ENCODE measurements around the gene PYDC1.
"Not testable (repeated sequence)": the region's sequence is repeated elsewhere in the genome, so short reads cannot be mapped to it uniquely, and the experiment has no call there.

The PYDC1 gene

DNA sequence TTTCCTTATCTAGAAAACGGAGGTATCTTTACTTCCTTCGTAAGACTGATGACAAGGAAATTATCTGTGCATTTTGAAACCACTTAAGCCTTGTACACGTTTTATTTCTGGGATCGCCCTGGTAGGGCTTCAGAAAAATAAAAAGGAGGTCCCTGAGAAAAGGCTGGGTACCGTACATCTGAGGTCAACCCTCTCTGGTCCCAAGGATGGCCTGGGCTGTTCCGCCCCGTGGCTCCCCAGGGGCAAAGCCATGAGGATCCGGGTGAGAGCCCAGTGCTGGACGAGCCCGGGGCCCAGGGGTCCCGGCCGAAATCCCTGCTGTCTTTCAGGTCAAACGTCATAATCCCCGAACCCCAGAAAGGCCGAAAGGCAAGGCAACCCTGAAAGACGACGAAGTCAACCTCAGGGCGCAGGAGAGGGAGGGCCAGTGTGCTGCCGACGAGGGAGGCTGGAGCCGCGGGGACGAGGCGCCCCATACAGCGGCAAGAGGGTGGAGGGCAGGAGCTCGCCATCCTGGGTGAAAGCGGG lies 37.7 kb downstream of the PYDC1 start:
- no peak for DNase-seq (ENCODE audit: low read depth in 2 of 2)

DNA sequence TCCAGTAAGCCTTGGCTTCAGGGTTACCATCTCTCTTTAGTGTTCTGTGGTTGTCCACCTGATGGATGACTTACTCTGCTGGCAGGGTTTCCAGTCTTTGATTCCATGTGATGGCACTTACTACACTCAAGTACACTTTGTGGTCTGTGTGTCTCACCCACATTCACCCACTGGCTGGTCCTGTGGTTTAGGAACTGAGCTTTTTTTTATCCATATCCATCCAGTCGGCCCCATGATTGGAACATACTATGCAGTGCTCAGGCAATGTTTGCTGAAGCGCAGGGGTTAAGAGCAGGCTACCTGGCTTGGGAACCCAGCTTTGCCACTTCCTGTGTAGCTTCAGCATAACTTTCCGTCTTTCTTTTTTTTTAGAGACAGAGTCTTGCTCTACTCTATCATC lies 39.8 kb downstream of the PYDC1 start:
- peak in 1 of 2 donors; percentile 26 for DNase-seq (ENCODE audit: low read depth in 2 of 2)

DNA sequence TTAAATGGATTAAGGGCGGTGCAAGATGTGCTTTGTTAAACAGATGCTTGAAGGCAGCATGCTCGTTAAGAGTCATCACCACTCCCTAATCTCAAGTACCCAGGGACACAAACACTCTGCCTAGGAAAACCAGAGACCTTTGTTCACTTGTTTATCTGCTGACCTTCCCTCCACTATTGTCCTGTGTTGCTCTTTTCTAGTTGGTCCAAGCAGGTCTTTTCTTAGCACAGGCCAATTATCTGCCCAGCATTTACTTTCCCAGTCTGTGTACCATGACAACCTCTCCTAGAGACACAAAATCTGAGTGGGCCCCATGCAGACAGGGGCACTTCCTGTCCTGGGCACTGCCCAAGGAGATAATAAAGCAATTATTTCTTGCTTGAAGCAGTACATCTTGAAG lies 46.9 kb downstream of the PYDC1 start:
- not testable (repeated sequence) for DNase-seq (ENCODE audit: low read depth in 2 of 2)

GRCh38 chr16:31168848-31169247 lies 48.1 kb downstream of the PYDC1 start:
- no peak for DNase-seq (ENCODE audit: low read depth in 2 of 2)

DNA sequence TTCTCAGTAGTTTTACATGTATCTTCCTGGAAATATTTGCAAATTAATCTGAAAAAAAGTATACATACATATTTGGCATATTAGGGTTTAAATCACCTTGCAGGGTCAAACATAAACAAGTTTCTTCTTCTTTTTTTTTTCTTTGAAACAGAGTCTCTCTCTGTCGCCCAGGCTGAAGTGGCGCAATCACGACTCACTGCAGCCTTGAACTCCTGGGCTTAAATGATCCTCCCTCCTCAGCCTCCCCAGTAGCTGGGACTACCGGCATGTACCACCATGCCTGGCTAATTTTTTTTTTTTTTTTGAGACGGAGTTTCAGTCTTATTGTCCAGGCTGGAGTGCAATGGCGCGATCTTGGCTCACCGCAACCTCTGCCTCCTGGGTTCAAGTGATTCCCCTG lies 49.6 kb downstream of the PYDC1 start:
- DNase-seq (ENCODE audit: low read depth in 2 of 2): no peak

All from activated CD8-positive, alpha-beta memory T cell treated with anti-CD3 and anti-CD28 coated beads for 4 hours (primary cell).